ENCODE results near the gene DPYD. TPM values are rescaled to one million over a fixed set of nuclear protein-coding genes. Genes with fewer than 3 reads are reported as not detected.

Gene DPYD
- total RNA-seq, 2 donors from 2014 or later = 4.9 to 11.7 TPM

- Histone ChIP-seq H3K9me3 (no peaks in the 10 kb centered on the region), H3K9ac (ENCODE audit: low read depth in 2 of 2, low read length in 2 of 2) (no peak overlapping the region), H3K36me3 (no peaks in the 10 kb centered on the region), H3K27me3 (no peaks in the 10 kb centered on the region), H3K27ac (no peak overlapping the region), H3K4me1 (no peaks in the 10 kb centered on the region), H3K4me3 (no peak overlapping the region)
- TF ChIP-seq CTCF (IDR thresholded peaks at IDR 0.05) = no peak
- intact Hi-C loops (cut with DNase I) = no loop called here
- DNase-seq = no peak
Observed at GRCh38 chr1:97053268-97053667, 867.6 kb downstream of the DPYD start.

- Histone ChIP-seq H3K9ac (ENCODE audit: low read depth in 2 of 2, low read length in 2 of 2) (no peak overlapping the region), H3K27me3 (no peaks in the 10 kb centered on the region)
Observed at GRCh38 chr1:97051823-97052222, 869.0 kb downstream of the DPYD start.

GRCh38 chr1:97050506-97050905 is 870.3 kb downstream of the DPYD start:
- TF ChIP-seq CTCF (IDR thresholded peaks at IDR 0.05) = no peak
- Histone ChIP-seq H3K9me3 (no peaks in the 10 kb centered on the region), H3K4me3 (no peak overlapping the region), H3K27ac (no peak overlapping the region), H3K27me3 (no peaks in the 10 kb centered on the region), H3K9ac (ENCODE audit: low read depth in 2 of 2, low read length in 2 of 2) (no peak overlapping the region), H3K4me1 (no peaks in the 10 kb centered on the region), H3K36me3 (no peaks in the 10 kb centered on the region)
- DNase-seq = no peak
- intact Hi-C loops (cut with DNase I) = no loop called here

More at GRCh38 chr1:97051823-97052222, 869.0 kb downstream of the DPYD start:
- no peak for TF ChIP-seq CTCF (IDR thresholded peaks at IDR 0.05)
- Histone ChIP-seq H3K4me3 (no peak overlapping the region), H3K4me1 (no peaks in the 10 kb centered on the region), H3K27ac (no peak overlapping the region), H3K36me3 (no peaks in the 10 kb centered on the region), H3K9me3 (no peaks in the 10 kb centered on the region)
- intact Hi-C loops (cut with DNase I) = no loop called here
- DNase-seq = no peak

GRCh38 chr1:97047421-97047793 is 873.4 kb downstream of the DPYD start:
- intact Hi-C loops (cut with DNase I) = no loop called here
- H3K4me3 ChIP-seq = no peak overlapping the region
- no peaks in the 10 kb centered on the region for H3K4me1 ChIP-seq
- no peaks in the 10 kb centered on the region for H3K36me3 ChIP-seq
- no peaks in the 10 kb centered on the region for H3K27me3 ChIP-seq
- H3K27ac ChIP-seq = no peak overlapping the region
- no peak for TF ChIP-seq CTCF (IDR thresholded peaks at IDR 0.05)
- H3K9ac ChIP-seq (ENCODE audit: low read depth in 2 of 2, low read length in 2 of 2) = no peak overlapping the region
- DNase-seq = no peak
- no peaks in the 10 kb centered on the region for H3K9me3 ChIP-seq

- Histone ChIP-seq H3K9ac (ENCODE audit: low read depth in 2 of 2, low read length in 2 of 2) (no peak overlapping the region), H3K27me3 (no peaks in the 10 kb centered on the region), H3K4me1 (no peaks in the 10 kb centered on the region), H3K27ac (no peak overlapping the region), H3K4me3 (no peak overlapping the region), H3K36me3 (no peaks in the 10 kb centered on the region), H3K9me3 (no peaks in the 10 kb centered on the region)
- TF ChIP-seq CTCF (IDR thresholded peaks at IDR 0.05) = no peak
- DNase-seq = no peak
- intact Hi-C loops (cut with DNase I) = no loop called here
Observed at GRCh38 chr1:97046765-97047420, 873.9 kb downstream of the DPYD start.

Measured in colonic mucosa (tissue), 4 donors.